Thyroid gland (tissue), 4 donors: ENCODE measurements around the gene RBP3.

Experiments used
- CTCF ChIP-seq, 6 experiments: fragments of 200-600 bp in 3 of 6; fragments of 450-650 bp in 3 of 6; sonication (generic) in 3 of 6; IDR thresholded peaks; one replicate each; pipeline ENCODE4 v1.5.1; 2016 to 2019; ENCODE audit warnings: antibody characterized with exemption in 6 of 6, mild to moderate bottlenecking in 2 of 6, inconsistent platforms in 1 of 6, moderate library complexity in 1 of 6
- POLR2A ChIP-seq, 2 donors: fragments of 450-650 bp; IDR thresholded peaks; one replicate each; pipeline ENCODE4 v1.6.1; 2017; ENCODE audit warnings: antibody characterized with exemption in 2 of 2, mild to moderate bottlenecking in 2 of 2, moderate library complexity in 1 of 2

DNA sequence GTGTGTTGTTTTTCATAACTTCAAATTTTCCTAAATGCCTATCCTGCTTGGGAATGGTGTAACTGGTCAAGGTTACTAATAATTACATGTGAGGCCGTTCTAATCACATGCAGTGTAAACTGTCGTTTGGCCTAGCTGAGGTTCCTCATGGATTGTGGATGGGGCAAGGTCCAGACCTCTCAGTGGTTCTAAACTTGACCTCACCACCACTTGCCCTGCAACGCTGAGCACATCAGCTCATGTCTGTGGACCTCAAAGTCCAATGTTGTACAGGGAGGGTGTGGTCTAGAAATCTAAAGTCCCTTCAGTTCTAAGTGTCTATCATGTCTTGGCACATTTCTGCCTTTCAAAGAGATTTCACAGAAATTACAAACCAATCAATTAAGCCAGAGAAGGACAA, 15.6 kb downstream of the RBP3 start:
- no peak for TF ChIP-seq CTCF (IDR thresholded peaks at IDR 0.05)
- no peak for TF ChIP-seq POLR2A (IDR thresholded peaks at IDR 0.05)
